NCI-H1694 treated with DMSO at 0.1 percent for 48 hours (cell line): Measurements from ENCODE around the gene AGTR2.
"Not testable (repeated sequence)": the region's sequence is repeated elsewhere in the genome, so short reads cannot be mapped to it uniquely, and the experiment has no call there.

Experiments used
- DNase-seq: peaks from one replicate; lab custom pipeline; 2025; lab: John Stamatoyannopoulos, UW

AGTR2 gene, protein sequence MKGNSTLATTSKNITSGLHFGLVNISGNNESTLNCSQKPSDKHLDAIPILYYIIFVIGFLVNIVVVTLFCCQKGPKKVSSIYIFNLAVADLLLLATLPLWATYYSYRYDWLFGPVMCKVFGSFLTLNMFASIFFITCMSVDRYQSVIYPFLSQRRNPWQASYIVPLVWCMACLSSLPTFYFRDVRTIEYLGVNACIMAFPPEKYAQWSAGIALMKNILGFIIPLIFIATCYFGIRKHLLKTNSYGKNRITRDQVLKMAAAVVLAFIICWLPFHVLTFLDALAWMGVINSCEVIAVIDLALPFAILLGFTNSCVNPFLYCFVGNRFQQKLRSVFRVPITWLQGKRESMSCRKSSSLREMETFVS

DNA sequence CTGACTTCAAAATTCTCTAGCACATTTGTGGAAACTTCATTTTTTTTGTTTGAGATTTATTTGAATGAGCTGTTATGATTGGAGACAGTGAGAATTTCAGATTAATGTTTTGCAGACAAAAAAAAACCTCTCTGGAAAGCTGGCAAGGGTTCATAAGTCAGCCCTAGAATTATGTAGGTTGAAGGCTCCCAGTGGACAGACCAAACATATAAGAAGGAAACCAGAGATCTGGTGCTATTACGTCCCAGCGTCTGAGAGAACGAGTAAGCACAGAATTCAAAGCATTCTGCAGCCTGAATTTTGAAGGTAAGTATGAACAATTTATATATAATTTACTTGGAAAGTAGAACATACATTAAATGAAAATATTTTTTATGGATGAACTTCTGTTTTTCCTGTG is at the start of gene AGTR2:
TSS of gene AGTR2 (plus strand) at position 234 of the 400 bp plus-strand sequence. CDS start 1,537 bp downstream, outside the sequence.
- no peak for DNase-seq

DNA sequence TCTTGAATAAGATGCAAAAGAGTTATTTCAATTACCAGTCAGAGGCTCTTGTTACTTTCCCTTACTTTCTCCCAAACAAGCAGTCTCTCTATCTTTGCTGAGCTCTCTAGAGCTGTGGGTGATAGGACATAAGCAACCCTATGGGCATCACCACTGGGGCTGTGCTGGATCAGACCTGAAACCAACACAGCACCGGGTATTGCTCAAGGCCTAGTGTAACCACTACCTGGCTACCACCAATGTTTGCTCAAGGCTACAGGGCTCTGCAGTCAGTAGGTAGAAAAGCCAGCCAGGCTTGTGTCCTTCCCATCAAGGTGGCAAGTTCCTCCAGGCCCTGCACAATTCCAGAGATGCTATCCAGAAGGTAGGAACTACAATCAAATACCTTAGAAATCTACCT is 35.3 kb upstream of the AGTR2 start:
- DNase-seq = no peak

DNA sequence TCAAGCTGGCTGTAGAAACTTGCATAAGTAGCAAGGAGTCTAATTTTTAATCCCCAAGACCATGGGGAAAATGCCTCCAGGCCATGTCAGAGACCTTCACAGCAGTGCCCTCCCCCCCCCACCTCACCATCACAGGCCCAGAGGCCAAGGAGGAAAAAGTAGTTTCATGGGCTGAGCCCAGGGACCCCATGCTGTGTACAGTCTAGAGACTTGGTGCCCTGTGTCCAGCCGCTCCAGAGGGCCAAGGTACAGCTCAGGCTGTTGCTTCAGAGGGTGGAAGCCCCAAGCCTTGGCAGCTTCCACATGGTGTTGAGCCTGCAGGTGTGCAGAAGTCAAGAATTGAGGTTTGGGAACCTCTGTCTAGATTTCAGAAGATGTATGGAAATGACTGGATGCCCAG is 29.3 kb upstream of the AGTR2 start:
- DNase-seq = not testable (repeated sequence)

DNA sequence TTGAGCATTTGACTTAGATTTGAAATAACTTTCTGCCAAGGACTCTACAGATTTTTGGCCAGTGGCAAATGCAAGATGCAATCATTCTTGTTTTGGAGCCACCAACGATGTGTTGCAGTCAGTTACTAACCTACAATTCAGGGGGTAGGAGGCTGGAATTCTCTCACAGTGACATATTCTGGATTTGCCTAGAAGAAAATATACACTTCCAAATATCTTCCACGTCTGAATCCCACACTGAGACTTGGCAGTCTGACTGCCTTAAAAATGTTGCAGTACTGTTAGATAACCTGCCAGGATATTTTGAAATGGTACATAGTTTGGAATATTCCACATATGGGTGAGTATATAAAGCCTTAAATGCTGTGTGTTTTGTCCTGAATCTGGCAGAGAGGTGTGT is 27.6 kb upstream of the AGTR2 start:
- DNase-seq = no peak

DNA sequence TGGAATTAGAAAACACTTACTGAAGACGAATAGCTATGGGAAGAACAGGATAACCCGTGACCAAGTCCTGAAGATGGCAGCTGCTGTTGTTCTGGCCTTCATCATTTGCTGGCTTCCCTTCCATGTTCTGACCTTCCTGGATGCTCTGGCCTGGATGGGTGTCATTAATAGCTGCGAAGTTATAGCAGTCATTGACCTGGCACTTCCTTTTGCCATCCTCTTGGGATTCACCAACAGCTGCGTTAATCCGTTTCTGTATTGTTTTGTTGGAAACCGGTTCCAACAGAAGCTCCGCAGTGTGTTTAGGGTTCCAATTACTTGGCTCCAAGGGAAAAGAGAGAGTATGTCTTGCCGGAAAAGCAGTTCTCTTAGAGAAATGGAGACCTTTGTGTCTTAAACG is 2.4 kb downstream of the AGTR2 start:
- no peak for DNase-seq

DNA sequence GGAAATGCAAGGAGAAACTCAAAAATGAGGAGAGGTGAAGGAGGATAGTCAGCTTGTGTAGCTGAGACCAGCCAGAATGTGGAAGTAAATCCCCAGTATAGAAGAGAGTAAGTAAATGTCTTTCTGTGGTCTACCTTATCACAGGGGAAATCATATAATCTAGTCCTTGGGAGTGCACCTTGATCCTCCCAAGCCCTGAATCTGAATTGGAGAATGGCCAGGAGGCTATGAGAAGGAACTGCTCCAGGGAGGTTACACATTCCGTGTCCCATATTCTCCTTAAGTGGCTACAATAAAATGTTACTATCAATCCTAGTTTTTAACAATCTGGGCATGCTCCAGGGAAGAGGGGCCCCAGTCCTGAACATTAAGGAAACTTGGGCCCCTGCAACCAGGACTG is 10.8 kb downstream of the AGTR2 start:
- DNase-seq = no peak

DNA sequence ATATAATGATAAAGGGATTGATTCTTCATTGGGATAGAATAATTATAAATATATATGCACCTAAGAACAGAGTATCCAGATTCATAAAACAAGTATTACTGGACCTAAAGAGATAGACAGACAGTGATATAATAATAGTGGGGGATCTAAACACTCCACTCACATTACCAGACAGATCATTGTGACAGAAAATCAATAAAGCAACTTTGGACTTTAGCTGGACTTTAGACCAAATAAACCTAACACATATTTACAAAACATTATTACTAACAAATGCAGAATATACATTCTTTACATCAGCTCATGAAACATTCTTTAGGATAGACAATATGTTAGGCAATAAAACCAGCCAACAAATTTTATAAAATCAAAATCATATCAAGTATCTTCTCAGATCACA is 14.6 kb downstream of the AGTR2 start:
- DNase-seq = no peak

DNA sequence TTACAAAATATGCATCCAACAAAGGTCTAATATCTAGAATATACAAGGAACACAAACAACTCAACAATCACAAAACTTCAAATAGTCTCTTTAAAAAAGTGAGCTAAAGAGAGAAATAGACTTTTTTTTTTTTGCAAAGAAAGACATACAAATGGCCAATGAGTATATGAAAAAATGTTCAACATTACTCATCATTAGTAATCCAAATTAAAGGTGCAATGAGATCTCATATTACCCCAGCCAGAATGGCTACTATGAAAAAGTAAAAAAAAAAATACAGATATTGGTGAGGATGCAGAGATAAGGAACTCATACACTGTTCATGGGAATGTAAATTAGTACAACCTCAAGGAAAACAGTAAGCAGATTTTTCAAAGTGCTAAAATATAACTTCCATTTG is 24.1 kb downstream of the AGTR2 start:
- DNase-seq = no peak

DNA sequence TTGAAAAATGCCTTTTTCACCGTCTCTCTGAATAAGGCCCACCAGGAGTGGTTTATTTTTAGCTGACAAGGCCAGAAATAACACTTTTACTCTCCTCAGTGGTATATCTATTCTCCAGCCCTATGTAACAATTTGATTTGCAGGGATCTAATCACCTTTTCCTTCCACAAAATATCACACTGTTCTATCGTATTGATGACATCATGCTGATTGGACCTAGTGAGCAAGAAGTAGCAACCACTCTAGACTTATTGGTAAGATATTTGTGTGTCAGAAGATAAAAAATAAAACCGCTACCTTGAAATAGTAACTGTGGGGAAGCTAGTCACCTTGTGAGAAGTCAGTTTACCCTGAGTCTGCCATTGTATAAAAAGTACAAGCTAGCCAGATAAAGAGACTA is 27.7 kb downstream of the AGTR2 start:
- no peak for DNase-seq

DNA sequence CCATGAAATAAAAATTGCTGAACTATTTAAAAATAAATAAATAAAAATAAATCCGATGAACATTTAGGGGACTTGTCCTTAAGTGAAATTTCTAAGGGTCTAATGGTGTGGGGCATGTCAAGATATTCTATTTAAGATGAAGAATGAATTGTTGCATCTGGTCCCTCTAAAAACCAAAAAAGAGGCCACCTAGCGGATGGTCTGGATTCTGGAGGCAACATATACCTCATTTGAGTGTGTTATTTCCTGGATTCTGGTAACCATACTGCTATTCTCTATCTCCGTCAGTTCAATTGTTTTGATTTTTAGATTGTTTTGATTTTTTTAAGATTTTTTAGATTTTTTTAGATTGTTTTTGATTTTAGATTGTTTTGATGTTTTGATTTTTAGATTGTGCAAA is 28.3 kb downstream of the AGTR2 start:
- DNase-seq = no peak

DNA sequence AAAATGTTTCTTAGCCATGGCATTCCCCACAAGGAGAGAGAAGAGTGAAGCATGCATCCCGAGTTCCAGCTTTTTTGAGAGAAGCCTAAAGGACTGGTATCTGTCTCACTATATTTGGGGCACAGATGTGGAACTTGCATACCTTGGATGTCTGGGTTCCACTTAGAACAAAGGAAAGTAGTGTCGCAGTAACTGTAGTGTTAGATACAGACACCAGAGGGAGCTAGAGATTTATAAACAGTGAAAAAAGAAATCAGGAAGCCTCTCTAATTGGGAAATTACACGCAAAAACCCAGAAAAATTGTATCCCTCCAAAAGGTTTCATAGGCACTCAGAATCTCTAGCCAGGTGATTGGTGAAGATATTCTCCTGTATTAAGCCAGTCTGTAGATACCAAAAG is 34.4 kb downstream of the AGTR2 start:
- DNase-seq = peak; percentile 0

DNA sequence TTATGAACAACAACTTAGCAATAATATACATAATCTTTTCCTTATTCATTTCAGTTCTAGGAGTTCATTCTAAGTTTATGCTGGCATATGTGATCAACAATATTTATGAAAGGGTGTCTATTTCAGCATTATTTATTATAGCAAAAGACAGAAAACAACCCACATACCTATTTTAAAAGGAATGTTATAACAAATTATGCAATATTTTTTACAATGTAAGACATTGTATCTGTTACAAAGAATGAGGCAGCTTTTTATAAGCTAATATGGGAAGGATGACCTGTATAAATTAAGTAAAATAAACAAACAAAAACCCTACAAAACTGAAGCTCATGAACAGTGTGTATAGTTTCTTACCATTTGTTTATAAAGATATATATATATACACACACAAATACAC is 42.7 kb downstream of the AGTR2 start:
- no peak for DNase-seq

DNA sequence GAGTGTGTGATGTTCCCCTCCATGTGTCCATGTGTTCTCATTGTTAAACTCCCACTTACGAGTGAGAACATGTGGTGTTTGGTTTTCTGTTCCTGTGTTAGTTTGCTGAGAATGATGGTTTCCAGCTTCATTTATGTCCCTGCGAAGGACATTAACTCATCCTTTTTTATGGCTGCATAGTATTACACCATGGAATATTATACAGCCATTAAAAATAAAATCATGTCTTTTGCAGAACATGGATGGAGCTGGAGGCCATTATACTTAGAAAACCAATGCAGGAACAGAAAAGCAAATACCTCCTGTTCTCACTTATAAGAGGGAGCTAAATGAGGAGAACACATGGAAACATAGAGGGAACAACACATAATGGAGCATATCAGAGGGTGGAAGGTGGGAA is 46.5 kb downstream of the AGTR2 start:
- DNase-seq = not testable (repeated sequence)
